NCI-H510A treated with DMSO at 0.1 percent for 48 hours (cell line): ENCODE measurements around the gene TTL.
"Not testable (repeated sequence)": the region's sequence is repeated elsewhere in the genome, so short reads cannot be mapped to it uniquely, and the experiment has no call there.

Experiments used
- DNase-seq: peaks from one replicate; lab custom pipeline; 2025; lab: John Stamatoyannopoulos, UW

Gene TTL

GRCh38 chr2:112481528-112482233, at the start of gene TTL:
Gene TTL, plus strand, starts transcription at chr2:112482156. Its CDS starts 189 bp downstream, at chr2:112482345.
- peak; percentile 80 for DNase-seq

DNA sequence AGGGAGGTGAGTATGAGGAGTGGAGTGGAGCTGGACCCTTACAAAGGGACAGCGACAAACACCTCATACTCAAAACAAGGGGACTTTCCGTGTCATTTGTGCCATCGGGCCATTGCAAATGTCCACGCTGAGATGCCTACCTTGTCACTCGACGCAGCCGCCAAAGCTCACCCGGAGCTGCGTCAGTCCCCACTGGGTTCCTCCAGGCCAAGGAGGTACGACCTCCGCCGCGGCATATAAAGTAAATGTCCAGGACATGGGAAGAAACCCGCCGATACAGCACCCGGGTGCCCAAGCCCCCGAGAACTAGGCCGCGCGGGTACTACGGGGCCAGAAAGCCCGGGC, 49.6 kb upstream of the TTL start:
- not testable (repeated sequence) for DNase-seq

- not testable (repeated sequence) for DNase-seq
Measured at GRCh38 chr2:112432735-112433479, 49.0 kb upstream of the TTL start.

DNA sequence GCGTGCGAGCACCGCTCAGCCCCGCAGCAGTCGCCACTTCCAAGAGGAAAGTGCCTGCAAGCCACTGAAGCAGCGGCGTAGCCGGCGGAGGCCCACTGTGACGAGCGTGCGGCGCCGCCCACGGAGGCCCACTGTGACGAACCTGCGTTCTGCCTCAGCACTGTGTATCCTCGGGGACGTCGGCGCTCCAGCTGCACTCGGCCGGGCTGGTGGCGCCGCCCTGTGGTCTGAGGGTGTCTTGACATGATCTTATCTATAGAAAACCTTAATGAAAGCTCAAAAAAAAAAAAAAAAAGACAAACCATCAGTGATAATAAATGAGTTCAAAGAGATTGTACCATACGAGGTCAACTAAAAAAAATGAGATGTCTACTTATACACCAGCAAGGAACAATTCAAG, 48.5 kb upstream of the TTL start, which contains the start of gene RGPD8:
RGPD8 (minus strand) TSS at position 166 of the 400 bp plus-strand sequence. CDS start 192 bp downstream, outside the sequence.
- not testable (repeated sequence) for DNase-seq

- DNase-seq = no peak
Measured at GRCh38 chr2:112433932-112434730, 47.8 kb upstream of the TTL start.

GRCh38 chr2:112434890-112435715, 46.9 kb upstream of the TTL start:
- DNase-seq = not testable (repeated sequence)

GRCh38 chr2:112435716-112436431, 46.1 kb upstream of the TTL start:
- DNase-seq = not testable (repeated sequence)

DNA sequence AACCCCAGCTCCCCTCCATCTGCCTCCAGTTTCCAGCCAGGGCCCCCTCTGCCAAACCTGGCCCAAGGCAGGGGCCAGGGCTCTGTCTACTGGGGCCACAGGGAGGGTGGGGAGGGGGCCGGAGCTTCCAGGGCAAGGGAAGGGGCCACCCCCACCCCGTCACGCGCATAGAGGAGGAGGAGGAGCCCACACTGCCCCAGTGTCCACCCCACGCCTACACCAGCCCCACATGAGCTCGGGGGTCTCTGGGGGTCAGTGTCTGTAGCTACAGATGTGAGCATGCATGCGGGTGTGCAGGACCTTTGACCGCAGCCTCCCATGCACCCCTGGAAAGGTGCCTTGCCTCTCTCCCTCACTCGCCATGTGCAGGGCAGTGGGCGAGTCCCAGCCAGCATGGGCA, 45.0 kb upstream of the TTL start:
- not testable (repeated sequence) for DNase-seq

GRCh38 chr2:112437405-112437831, 44.5 kb upstream of the TTL start:
- not testable (repeated sequence) for DNase-seq

GRCh38 chr2:112438603-112439261, 43.2 kb upstream of the TTL start:
- not testable (repeated sequence) for DNase-seq

DNA sequence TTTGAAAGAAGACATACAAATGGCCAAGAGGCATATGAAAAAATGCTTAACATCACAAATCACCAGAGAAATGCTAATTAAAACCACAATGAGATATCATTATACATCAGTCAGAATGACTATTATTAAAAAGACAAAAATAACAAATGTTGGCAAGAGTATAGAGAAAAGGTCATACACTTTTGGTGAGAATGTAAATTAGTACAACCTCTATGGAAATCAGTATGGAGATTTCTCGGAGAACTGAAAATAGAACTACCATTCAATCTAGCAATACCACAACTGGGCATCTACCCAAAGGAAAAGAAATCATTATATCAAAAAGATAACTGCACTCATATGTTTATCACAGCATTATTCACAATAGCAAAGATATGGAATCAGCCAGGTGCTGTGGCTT, 37.7 kb upstream of the TTL start:
- DNase-seq = not testable (repeated sequence)

DNA sequence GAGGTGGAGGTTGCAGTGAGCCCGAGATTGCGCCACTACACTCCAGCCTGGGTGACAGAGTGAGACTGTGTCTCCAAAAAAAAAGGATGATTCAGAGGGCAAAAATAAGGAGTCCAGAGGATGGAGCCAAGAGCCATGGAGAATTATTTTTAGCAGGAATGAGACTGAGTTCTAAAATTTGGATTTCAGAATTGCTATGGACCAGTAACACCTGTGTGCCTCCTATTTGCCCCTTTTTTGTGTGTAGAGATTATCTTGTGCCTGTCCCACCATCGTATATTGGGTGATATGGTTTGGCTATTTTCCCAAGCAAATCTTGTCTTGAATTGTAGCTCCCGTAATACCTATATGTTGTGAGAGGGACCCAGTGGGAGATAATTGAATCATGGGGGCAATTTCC, 32.1 kb upstream of the TTL start:
- no peak for DNase-seq

GRCh38 chr2:112451317-112451716, 30.6 kb upstream of the TTL start:
- no peak for DNase-seq

GRCh38 chr2:112454586-112454985, 27.4 kb upstream of the TTL start:
- DNase-seq = no peak

- no peak for DNase-seq
Measured at GRCh38 chr2:112459372-112459771, 22.6 kb upstream of the TTL start.

- no peak for DNase-seq
Measured at GRCh38 chr2:112462178-112462577, 19.8 kb upstream of the TTL start.

DNA sequence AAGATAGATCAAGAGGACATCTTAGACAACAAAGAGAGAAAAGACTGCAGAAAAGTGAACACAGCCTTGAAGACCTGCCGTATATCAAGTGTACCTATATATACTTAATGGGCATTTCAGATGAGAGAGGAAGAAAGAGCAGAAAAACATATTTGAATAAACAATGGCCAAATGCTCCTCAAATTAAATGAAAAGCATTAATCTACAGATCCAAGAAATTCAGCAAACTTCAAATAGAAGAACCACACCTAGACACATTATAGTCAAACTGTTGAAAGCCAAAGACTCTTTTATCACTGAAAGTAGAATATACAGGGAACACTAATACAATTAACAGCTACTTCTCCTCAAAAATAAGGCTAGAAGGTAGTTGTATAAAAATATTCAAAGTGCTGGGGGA, 18.7 kb upstream of the TTL start:
- no peak for DNase-seq

GRCh38 chr2:112465382-112465781, 16.6 kb upstream of the TTL start:
- no peak for DNase-seq

- no peak for DNase-seq
Measured at GRCh38 chr2:112472547-112473263, 9.3 kb upstream of the TTL start.
